Measurements from ENCODE around the gene TSPAN13. TPM values are rescaled to one million over a fixed set of nuclear protein-coding genes. Genes with fewer than 3 reads are reported as not detected.

The TSPAN13 gene
- total and polyA plus RNA-seq, 8 donors = 112 to 266 (median 136) TPM

- intact Hi-C loops (cut with DNase I) = no loop called here
- H3K27ac ChIP-seq = no peak overlapping the region
- DNase-seq (no peak), ATAC-seq (no peak)
- H3K9me3 ChIP-seq = no peaks in the 10 kb centered on the region
- H3K36me3 ChIP-seq = no peaks in the 10 kb centered on the region
- no peaks in the 10 kb centered on the region for H3K27me3 ChIP-seq
- no peak overlapping the region for H3K4me3 ChIP-seq
- no peak for TF ChIP-seq CTCF (IDR thresholded peaks at IDR 0.05)
- H3K4me1 ChIP-seq = no peaks in the 10 kb centered on the region
Measured at GRCh38 chr7:16738011-16738688, 15.4 kb upstream of the TSPAN13 start.

GRCh38 chr7:16739863-16740622, 13.5 kb upstream of the TSPAN13 start:
- intact Hi-C loops (cut with DNase I) = no loop called here
- no peak for TF ChIP-seq CTCF (IDR thresholded peaks at IDR 0.05)
- peak overlapping the region; percentile 16 to 61 for H3K27ac ChIP-seq

GRCh38 chr7:16740623-16740953, 13.0 kb upstream of the TSPAN13 start:
- no peak for TF ChIP-seq CTCF (IDR thresholded peaks at IDR 0.05)
- ATAC-seq = no peak
- intact Hi-C loops (cut with DNase I) = no loop called here
- Histone ChIP-seq H3K4me1 (no peaks in the 10 kb centered on the region), H3K9me3 (no peaks in the 10 kb centered on the region), H3K27ac (peak overlapping the region; percentile 16 to 61), H3K4me3 (no peak overlapping the region), H3K36me3 (no peaks in the 10 kb centered on the region), H3K27me3 (no peaks in the 10 kb centered on the region)
- no peak for DNase-seq

More at GRCh38 chr7:16739863-16740622, 13.5 kb upstream of the TSPAN13 start:
- ATAC-seq (peak; percentile 92), DNase-seq (peak in 1 of 4 donors; percentile 54)
- H3K9me3 ChIP-seq = no peaks in the 10 kb centered on the region
- no peaks in the 10 kb centered on the region for H3K27me3 ChIP-seq
- H3K4me3 ChIP-seq = no peak overlapping the region
- H3K4me1 ChIP-seq = no peaks in the 10 kb centered on the region
- H3K36me3 ChIP-seq = no peaks in the 10 kb centered on the region

- Histone ChIP-seq H3K27ac (peak overlapping the region; percentile 16 to 61), H3K4me1 (no peaks in the 10 kb centered on the region), H3K9me3 (no peaks in the 10 kb centered on the region), H3K27me3 (no peaks in the 10 kb centered on the region), H3K4me3 (no peak overlapping the region), H3K36me3 (no peaks in the 10 kb centered on the region)
- DNase-seq = no peak
- ATAC-seq = no peak
- intact Hi-C loops (cut with DNase I) = no loop called here
- no peak for TF ChIP-seq CTCF (IDR thresholded peaks at IDR 0.05)
Measured at GRCh38 chr7:16740996-16741395, 12.6 kb upstream of the TSPAN13 start.

GRCh38 chr7:16741676-16742075, 11.9 kb upstream of the TSPAN13 start:
- intact Hi-C loops (cut with DNase I) = no loop called here
- H3K9me3 ChIP-seq = no peaks in the 10 kb centered on the region
- DNase-seq (no peak), ATAC-seq (no peak)
- H3K4me3 ChIP-seq = no peak overlapping the region
- H3K27ac ChIP-seq = no peak overlapping the region
- H3K4me1 ChIP-seq = no peaks in the 10 kb centered on the region
- H3K27me3 ChIP-seq = no peaks in the 10 kb centered on the region
- no peaks in the 10 kb centered on the region for H3K36me3 ChIP-seq
- TF ChIP-seq CTCF (IDR thresholded peaks at IDR 0.05) = no peak

All from left lung (tissue), 10 donors.